ENCODE data around the gene CTSV.
"Not testable (repeated sequence)": the region's sequence is repeated elsewhere in the genome, so short reads cannot be mapped to it uniquely, and the experiment has no call there.

The CTSV gene

DNA sequence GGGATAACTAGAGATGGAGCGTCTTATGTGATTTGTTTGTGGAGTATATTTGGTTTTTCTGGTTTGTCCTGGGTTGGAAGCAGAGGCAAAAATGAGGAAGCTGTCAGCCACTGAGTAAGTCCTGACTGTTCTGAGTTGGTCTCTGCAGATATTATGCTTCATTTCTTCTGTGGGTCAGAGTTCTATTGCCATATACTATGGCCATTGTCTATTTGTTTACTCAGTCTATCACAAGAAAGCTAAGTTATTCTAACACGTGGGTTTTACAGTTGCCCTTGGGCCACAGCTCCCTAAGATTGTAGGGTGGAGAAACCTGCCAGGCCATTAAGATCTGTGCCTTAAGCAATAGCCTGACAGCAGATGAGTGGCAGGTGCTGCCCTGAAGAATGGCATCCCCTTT lies 3.0 kb upstream of the CTSV start:
- no peak for DNase-seq (ENCODE audit: low spot score)

DNA sequence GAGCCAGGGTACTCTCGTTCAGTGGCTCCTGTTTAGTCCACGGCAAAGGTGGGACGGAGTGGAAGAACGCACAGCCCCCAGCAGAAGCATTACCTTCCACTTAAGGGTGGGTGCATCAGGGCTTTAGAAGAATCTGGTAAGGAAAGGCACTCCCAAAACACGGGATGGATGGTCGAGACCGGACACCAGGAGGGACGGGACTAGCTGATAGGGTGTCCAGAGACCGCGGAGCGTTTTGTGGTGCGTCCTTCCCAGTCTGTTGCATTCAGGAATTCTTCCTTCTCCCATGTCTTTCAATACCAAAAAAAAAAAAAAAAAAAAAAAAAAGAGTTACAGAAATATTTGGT lies 545 bp upstream of the CTSV start:
- no peak for DNase-seq (ENCODE audit: low spot score)

DNA sequence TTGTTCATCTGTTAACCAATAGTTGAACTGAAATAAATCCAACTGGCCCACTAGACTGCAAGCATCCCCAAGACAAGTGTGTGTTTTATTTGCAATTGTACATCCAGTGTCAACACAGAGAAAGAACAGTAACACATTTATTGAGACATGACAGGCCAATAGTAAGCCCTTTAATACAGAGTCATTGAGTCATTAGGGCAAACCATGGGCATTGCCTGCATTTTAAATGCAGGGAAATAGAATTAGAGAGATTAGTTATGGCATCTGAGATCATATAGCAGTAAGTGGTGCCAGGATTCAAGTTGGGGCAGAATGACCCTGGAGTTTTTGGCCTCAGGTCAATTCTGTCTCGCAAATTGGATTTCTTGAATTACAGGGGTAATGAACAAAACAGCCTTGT lies 15.4 kb downstream of the CTSV start:
- DNase-seq (ENCODE audit: low spot score), result not testable (repeated sequence)

DNA sequence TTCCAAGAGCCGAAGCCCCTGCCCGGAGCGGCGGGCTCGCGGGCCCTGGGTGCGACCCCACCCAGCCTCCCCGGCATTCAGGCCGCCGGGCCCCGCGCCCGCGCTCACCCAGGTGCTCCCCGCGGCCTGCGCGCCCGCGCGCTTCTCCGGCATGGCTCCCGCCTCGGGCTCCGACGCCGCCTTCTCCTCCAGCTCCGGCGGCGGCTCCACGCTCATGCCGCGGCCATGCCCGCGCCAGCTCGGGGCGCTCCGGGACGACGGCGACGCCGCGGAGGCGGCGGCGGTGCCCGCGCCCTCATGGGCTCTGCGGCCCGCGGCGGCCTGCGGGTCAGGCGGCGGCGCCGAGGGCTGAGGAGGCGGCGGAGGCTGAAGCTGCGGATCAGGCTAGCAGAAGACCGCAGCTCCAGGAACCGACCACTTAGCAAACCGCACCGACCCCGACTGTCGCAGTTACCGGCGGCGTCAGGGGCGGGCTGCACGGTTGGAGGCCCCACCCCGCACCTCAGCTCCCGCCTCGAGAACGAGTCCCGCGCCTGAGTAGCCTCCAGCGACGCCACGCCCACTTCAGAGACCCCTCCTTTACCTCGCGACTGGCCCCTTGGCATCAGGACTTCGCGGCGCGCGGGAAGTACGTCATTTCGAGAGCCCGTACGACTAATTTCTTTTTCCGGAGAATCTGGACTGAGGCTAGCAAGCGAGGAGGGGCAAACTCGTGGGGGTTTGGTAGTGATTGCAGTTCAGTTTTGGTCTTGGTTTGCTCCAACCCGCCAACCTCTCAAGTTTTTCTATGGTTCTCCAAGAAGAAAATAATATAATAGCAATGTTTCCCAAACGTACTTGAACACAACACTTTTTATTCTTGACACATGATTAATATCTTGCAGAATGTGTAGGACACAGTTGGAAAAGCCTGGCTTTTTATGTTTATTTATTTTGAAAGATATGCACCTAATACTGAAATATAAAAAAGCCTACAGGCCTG lies 25.5 kb downstream of the CTSV start:
- peak; percentile 78 for DNase-seq (ENCODE audit: low spot score)

DNA sequence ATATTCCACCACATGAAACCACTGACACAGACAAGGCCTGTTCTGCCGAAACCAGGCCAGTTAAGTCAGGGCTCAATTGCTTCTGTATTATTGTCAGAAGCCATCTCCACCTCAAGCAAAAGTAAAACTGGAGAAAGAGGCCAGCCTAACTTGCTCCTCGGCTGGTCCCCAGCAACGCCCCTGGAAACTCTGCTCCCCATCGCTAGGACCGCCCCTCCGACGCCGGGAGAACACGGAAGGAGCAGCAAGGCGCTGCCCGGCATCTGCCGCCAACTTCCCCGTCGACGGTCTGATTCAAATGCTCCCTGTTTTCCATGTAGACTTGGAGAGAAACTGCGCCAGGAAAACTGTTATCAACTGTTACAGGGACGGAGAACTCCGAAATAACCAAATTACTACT lies 26.3 kb downstream of the CTSV start:
- not testable (repeated sequence) for DNase-seq (ENCODE audit: low spot score)

DNA sequence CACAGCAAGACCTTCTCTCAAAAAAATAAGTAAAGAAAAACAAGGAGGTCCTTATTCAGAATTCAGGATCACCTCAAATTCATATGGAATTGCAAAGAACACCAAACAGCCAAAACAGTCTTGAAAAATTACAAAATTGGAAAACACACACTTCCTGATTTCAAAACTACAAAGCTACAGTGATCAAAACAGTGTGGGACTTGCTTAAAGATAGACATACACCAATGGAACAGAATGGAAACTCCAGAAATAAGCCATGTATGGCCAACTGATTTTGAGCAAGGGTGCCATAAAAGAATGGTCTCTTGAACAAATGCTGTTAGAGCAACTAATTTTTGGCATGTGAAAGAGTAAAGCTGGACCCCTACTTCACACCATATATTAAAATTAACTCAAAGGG lies 36.7 kb downstream of the CTSV start:
- DNase-seq (ENCODE audit: low spot score), result not testable (repeated sequence)

DNA sequence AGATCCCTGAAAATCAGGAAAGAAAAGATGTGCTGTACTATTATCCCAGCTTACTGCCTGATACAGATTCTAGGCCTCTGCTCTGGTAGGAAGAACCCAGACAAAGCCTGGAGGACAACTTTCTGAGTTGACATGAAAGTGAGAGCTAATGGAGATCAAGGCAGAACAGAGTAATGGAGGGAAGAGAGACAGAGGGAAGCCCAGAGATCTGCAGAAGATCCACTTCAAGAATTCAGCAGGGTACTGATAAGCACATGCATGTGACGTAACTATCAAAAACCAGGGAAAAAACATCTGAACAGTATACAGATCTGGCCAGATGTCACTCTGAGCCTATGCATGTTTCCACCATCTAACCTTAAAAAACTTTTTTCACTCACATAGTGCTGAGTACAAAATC lies 37.6 kb downstream of the CTSV start:
- DNase-seq (ENCODE audit: low spot score), result not testable (repeated sequence)

DNA sequence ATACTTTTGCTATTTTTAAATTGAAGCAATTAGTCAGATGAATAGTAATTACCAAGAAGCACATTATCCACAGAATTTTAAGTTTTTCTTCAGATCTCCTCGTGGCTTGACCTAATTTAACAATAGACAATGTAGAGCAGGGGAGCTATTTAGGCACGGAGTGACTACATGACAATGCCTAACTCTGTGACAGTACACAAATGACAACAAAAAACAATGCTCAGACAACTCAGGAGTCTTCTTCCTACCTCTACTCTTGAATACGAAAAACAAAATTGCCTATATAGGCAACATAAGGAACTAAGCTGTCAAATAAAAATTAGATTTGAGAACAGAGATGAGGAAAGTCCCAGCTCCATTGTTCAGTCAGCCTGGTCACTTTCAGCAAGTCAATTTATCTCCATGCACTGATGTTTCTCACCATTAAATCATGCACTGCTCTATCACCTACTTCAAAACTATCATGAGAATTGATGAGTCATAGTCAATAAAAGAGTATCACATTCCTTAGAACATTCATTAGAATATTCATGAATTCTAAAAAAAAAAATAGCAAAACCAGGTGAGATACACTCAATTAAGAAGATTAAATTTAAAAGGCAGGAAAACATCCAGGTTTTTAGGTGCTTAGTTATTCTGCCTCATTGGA lies 38.7 kb downstream of the CTSV start:
- not testable (repeated sequence) for DNase-seq (ENCODE audit: low spot score)

DNA sequence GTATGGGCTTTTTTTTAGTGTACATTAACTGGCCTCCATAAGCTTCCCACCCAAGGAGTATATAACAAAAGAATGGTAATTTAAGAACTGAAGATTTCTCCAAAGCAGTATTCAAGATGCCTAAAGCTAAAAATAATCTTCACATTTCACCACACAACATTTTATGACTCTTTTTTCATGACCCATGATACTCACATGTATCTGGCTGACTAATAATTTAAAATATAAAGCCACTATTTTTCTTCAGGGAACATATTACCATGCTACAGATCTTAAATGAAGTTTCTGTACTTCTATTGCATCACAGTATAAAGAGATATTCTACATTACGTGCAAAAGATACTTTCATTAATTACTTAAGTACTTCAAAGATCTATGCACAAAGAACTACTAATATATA lies 39.2 kb downstream of the CTSV start:
- not testable (repeated sequence) for DNase-seq (ENCODE audit: low spot score)

DNA sequence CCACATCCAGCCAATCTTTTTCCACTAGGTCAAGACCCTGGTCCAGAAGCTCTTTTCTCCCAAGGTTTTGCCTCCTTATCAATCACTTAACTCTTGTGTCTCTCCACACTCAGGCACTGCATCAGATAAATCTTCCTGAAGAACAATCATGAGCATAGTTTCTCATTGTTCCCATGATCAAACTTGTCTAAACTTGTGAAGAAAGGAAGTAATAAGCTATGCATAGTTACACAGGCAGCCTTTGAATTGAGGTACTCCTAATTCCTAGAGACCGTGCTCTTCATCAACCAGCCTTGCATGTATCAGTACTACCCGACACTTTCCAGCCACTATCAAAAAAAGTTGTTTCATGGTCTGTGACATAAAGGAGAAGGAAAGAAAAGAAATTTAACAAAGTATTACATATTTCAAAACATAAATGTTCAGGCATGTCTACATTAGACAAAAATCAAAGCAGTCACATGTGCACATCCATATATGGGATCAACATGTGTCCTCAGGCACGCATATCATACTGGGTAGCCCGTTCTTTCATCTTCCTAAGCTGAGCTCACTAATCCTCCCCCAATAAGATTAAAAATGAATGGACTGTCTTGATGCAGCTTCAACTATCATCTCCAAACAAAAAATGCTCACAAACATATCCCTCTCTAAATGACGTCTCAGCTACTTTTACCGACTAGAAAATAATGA lies 41.8 kb downstream of the CTSV start:
- not testable (repeated sequence) for DNase-seq (ENCODE audit: low spot score)

DNA sequence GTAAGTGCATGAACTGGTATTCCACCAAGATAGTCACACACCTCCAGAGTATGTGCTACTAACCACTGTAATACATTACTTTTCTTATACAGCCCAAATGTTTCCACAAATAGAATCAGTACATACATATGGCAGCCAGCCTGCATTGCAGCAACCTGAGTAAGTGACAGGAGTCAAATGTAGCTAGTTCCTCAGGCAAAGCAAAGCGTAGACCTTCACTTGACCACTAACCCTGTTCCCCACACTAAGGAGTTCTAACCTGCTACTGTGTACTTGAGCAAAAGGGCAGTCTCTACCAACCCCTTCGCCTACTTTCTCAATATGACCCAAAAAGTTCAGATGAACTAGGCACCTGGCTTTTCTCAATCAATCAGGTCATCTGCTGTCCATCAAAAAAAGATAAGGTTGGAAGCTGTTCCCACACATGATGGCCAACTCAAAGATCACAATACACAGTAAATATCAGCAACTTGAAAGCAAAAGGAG lies 44.4 kb downstream of the CTSV start:
- not testable (repeated sequence) for DNase-seq (ENCODE audit: low spot score)

DNA sequence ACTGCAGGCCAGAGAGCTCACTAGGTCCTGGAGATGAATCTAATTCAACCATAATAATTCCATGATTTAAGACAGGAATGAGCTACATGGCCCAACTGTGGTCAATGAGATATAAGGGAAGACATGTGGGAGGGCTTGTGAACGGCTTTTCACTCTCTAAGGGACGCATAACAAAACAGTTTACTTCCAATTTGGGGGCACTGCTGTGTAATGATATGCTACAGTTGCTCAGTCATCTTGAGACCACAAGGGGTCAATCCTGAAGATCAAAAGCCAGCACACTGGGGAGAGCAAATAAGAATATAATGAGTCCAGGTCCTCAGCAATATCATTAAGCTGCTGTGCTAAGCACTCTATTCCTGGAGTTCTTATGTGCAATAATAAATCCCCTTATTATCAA lies 46.6 kb downstream of the CTSV start:
- not testable (repeated sequence) for DNase-seq (ENCODE audit: low spot score)

DNA sequence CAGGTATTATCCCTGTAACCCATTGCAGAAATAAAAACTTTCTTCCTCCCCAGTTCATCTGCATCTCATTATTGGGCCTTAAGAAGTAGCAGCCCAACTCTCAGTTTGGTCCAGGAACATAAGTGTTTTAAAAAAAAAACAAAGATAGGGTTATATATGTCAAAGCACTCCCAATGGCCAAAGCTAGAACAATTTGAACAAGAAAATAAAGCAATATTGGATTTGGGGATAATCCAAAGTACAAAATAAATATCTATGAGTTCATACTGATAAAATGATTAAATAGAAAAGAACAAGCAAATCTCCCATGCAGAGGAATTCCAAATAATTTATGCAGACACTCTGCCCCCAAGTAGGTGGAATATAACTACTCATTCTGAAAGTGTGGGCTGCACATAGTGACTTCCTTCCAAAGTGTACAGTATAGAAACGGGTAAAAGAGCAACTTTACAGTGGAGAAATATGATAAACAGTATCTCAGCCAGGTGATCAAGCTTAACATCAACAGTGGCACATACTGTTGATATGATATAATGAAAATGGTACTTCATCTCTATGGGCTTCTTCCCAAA lies 49.1 kb downstream of the CTSV start:
- DNase-seq (ENCODE audit: low spot score), result not testable (repeated sequence)

DNA sequence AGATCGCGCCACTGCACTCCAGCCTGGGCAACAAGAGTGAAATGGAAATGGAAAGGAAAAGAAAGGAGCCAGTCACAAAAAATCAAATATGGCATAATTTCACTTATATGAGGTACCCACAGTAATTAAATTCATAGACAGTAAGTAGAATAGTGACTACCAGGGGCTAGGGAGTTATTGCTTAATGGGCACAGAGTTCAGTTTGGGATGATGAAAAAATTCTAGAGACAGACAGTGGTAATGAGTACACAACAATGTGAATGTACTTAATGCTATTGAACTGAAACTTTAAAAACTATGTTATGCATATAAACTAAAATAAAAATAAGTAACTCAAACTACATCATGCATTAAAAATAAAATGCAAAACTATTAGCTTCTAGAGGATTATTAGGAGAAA lies 54.1 kb downstream of the CTSV start:
- DNase-seq (ENCODE audit: low spot score), result not testable (repeated sequence)

DNA sequence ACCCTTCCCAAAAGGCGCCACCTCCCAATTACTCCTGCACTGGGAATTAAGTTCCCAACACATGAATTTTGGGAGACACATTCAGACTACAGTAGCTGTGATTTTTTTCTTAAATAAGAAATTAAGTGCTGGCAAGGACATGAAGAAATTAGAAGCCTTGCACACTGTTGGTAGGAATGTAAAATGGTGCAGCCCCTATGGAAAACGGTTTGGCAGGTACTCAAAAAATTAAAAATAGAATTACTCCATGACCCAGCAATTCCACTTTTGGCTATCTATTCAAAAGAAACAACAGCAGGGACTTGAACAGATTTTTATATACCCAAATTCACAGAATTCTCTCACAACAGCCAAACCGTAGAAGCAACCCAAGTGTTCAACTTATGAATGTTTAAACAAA lies 54.8 kb downstream of the CTSV start:
- DNase-seq (ENCODE audit: low spot score), result not testable (repeated sequence)

DNA sequence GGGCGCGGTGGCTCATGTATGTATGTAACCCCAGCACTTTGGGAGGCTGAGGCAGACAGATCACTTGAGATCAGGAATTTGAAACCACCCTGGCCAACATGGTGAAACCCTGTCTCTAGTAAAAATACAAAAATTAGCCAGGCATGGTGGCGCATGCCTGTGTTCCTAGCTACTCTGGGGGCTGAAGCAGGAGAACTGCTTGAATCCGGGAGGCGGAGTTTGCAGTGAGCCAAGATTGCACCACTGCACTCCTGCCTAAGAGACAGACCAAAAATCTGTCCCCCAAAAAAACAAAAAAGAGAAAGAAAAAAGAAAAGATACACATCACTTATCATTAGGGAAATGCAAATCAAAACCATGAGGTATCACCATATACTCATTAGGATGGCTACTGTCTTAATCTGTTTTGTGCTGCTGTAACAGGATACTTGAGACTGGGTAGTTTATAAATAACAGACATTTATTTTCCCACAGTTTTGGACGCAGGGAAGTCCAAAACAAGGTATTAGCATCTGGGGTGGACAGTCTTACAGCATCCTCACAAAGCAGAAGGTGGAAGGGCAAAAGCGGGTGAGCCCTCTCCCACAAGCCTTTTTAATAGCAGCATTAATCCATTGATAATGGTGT lies 55.3 kb downstream of the CTSV start:
- DNase-seq (ENCODE audit: low spot score), result peak; percentile 6

All from D341Med (cell line).